T-helper 9 cell (primary cell): ENCODE results near the gene SEMA4B.
"Not testable (repeated sequence)": the region's sequence is repeated elsewhere in the genome, so short reads cannot be mapped to it uniquely, and the experiment has no call there.

ENCODE experiments used
- DNase-seq: peaks from one replicate; pipeline ENCODE4 v3.0.0-alpha.2; 2020

SEMA4B gene

GRCh38 chr15:90184119-90184785 is 16.9 kb upstream of the SEMA4B start:
- no peak for DNase-seq

DNA sequence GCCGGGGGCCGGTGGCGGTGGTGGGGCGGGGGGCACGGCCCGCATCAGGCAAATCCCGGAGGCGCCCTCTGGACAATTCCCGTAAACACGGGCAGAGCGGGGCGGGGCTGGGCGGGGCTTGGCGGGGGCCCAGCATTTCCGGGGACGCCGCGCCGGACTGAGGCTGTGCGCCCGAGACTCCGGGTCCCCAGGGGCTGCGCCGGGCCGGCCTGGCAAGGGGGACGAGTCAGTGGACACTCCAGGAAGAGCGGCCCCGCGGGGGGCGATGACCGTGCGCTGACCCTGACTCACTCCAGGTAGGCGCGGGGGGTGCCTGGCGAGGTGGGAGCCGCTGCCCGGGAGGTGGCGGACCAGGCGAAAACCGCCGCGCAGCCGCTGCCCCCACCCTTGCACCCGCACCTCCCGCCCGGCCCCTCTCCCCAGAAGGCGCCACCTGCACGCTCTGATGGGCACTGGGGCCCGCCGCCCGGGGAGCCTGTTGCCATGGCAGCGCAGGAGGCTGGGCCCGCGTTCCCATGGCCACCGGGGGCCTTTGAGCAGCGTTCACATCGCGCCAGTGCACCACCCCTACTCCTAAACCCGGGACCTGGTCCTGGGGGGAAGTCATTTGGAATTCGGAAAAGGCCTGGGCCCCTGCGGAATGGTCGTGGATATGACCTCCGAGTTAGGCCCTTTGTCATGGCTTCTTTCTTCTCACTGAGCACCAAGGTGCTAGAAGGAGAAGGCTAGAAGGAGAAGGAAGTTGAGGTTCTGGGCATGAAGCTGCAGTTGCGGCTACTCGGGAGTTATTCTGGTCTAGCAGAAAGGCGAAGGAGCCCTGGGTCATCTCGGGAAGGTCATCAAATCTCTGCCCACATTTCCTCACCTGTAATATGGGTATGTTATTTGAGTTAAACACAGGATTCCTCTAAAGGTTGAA is 16.1 kb upstream of the SEMA4B start:
- peak; percentile 46 for DNase-seq

- no peak for DNase-seq
Observed at GRCh38 chr15:90187257-90187868, 13.8 kb upstream of the SEMA4B start.

- not testable (repeated sequence) for DNase-seq
Observed at GRCh38 chr15:90188065-90188464, 13.1 kb upstream of the SEMA4B start.

DNA sequence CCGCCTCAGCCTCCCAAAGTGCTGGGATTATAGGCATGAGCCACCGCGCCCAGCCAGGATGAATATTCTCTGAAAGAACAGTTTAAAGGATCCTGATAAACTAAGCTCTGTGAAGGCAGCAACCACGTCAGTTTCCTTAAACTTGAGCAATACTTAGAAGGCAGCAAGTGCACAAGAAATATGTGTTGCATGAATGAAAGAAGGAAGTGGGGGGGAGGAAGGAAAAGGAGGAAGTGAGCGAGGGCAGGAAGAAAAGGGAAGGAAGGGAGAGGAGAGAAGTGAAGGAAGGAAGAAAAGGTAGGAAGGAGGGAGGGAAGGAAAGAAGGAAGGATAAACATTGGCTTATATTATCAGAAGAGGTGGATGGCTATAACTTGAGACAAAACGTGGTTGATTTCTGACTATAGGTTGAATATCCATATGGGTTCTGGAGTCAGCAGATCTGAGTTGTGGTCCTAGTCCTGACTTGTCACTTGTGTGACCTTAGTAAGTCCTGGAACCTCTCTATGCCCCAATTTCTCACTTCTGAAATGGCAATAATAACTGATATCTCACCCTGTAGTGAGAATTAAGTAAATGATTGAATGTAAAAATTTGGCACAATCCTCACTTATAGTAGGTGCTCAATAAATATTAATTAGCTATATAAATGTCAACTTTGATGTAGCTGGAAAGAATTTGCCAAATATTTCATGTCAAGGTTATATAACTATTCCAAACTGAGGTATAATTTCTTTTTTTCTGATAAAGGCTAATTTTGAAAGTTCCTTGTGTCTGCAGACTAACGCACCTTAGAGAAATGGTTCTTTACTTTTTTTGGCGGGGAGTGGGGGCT is 12.0 kb upstream of the SEMA4B start:
- DNase-seq, result no peak

DNA sequence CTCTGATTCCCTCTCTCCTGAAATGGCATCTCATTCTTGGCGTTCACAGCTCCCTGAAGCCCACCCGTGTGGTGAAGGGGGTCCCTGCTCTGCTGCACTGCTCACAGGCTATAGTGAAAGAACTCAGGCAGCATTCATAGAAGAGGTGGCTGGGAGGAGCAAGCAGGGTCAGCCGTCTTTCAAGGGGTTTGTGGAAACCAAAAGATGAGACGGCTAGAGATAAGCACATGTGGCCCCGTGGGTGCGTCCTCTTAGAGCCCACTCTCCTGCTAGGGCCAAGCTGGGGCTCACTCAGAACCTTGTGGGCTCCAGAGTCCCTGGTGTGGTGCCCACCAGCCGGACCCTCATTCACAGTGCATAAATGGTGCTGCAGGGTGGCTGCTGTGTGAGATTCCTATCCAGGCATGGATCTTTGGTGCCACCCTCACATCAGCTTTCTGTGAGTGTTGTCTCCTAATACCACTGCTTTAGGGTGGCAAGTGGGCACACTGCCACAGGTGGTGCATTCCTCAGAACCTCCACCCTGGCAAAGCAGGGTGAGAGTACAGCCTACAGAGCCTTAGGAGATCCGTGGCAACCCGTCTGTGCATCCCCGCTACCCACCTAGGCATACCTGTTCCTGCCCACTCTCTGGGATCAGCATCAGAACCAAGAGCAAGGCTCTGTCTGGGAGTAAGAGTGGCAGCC is 11.2 kb upstream of the SEMA4B start:
- DNase-seq, result no peak

DNA sequence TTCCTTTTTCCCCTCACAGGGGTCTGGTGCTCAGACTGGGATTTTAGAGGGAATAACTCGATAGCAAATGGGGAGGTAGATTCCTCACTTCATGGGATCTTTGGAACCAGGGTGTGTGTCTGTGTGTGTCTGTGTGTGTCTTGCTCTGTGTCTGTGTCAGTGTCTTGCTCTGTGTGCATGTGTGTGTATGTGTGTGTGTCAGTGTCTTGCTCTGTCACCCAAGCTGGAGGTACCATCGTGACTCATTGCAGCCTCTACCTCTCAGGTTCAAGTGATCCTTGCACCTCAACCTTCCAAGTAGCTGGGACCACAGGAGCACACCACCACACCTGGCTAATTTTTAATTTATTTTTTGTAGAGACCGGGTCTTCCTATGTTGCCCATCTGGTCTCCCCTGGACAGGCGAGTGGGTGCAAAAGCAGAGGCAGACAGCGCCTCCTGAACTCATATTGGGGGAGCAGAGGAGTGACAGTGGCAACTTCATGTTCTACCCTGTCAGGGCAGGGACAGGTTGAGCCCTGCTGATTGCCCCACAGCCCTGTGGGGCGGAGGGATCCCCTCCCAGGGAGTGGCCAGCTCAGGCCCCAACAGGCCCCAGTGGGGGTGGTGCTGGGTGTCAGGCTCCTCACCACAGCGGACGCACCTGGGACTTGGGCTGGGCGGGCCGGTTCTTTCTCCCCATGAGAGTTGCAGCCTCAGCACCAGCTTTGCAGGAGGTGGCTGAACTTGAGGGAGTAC is 10.4 kb upstream of the SEMA4B start:
- DNase-seq, result no peak

DNA sequence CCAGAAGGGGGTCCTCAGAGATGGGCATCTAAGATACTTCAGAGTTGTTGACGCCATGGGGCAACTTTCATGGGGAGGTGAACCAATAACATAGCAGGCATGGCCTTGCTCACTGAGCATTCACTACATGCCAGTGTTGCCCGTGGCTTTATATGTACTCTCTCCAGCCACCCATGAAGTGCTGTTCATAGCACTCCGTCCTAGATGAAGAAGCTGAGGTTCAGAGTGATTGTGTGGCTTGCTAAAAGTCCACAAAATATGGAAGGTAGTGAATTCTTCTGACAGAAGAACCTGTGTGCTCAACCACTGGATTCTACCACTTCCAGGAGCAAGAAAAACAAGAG is 9.8 kb upstream of the SEMA4B start:
- DNase-seq, result no peak

GRCh38 chr15:90191794-90192509 is 9.2 kb upstream of the SEMA4B start:
- DNase-seq, result no peak

GRCh38 chr15:90192961-90193786 is 8.0 kb upstream of the SEMA4B start:
- no peak for DNase-seq

DNA sequence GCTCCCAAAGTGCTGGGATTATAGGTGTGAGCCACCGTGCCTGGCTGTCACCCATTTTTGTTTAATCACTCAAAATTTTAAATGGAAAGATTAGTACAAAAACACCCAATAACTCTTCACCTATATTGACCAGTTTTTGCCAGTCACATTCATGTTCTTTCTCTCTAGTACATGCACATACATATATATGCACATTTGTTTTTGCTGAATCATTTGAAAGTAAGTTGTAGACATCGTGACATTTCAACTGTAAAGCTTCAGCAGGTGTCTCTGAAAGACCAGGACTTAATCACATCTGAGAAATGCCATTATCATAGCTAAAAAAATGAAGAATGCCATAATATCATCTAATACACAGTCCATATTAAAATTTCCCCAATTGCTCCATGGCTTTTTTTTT is 6.5 kb upstream of the SEMA4B start:
- no peak for DNase-seq

GRCh38 chr15:90200534-90201129 is 498 bp upstream of the SEMA4B start:
- no peak for DNase-seq

DNA sequence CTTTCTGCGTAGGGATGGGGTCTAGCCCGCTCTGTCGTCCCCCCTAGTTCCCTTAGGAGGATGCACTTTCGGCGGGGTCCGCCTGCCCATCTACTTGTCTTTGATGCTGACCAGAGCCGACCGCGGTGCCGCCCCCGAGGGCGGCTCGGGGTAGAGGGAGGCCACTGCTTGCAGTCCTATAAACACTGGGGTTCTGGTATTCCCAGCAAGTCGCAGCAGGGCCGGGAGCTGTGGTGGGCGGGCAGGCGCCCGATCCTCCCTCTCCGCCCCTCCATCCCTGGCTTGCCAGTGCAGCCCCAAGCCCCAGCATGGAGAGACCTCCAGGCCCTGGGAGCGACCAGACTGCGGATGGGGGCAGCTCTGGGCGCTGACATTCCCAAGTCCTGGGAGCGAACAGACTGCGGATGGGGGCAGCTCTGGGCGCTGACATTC is 830 bp downstream of the SEMA4B start:
- DNase-seq, result no peak

DNA sequence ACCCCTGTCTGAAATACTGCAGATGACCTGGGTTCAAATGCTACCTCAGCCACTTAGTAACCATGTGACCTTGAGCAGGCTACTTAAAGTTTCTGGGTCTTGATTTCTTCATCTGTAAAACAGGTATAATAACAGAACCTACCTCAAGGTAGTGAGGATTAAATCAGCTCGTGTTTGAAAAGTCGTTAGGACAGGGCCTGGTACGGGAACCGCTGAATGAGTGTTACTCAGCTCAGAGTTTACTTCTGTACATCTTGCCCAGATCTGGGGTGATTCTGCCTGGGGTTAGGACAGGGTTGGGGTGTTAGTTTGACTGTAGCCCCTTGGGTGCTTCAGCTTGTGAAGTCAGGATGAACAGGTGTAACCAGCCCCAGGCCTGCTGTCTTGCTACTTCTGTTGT is 1.8 kb downstream of the SEMA4B start:
- DNase-seq, result no peak

DNA sequence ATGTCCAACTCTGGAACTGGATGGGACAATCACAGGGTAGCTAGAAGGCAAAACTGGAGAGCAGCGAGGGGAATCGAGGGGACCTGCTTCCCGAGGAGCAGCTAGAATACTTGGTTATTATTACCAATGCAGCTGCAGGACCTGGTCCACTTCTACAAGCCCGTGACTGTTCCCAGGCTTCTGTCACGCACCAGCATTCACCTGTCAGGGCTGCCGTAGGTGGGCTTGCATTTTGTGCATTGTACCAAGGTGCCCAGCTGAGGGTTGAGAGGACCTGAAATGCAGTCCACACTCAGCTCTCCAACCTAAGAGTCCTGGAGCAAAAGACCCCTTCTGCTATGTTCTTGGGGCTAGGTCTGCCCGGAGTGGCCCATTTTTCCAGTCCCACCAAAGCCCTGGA is 2.3 kb downstream of the SEMA4B start:
- no peak for DNase-seq

DNA sequence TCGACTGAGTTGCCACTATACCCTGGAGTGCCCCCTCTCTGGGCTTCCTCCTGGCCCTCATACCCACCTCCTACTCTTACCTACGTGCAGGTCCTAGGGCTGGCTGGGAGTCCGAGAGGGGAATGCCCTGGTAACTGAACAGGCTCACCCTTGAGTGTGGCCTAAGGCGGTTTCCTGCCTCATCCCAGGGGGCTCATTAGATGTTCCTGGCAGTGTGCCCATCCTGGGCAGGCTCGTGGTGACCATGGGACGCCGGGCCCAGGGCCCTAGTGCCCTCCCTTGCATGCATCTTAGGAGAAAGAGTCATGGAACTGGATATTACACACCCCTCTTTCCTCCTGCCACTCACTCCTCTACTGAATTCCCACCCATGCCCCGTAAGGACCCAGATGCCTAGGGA is 2.8 kb downstream of the SEMA4B start:
- no peak for DNase-seq

GRCh38 chr15:90205050-90205848 is 4.1 kb downstream of the SEMA4B start:
- no peak for DNase-seq

GRCh38 chr15:90205886-90206285 is 4.8 kb downstream of the SEMA4B start:
- no peak for DNase-seq

DNA sequence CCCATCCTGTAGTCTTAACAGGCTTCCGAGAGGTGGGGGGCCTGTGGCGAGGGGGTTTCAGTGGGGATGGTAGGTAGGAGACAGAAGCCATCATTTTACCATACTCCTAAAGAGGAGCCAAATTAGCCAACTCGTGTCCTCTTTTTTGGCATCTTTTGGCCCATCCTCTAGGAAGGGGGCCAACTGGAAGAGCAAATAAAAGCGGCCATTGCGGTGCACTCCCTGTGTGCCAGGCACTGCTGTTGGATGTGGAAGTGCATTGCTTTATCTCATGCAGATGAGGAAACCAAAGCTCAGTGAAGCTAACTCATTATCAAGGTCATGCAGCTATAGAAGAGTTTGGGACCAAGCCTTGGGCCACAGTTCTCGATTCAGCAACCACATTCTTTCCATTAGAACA is 6.1 kb downstream of the SEMA4B start:
- no peak for DNase-seq
